ENCODE measurements around the gene GOT2.

Gene GOT2

DNA sequence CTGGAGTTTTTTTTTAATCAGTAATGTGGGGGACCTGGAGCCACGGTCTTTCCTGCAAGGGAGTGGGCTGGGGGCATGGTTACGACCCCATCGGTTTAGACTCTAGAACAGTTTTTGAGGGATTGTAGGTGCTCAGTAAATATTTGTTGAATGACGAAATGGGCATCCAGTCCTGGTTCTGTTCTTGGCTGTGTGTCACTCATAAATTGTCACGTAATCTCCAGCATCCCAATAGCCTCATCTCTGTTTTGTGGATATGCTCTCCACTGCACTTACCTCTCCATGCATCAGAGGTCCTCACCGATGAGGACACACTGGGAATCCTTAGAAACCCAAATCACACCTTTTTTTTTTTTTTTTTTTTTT is 49.0 kb downstream of the GOT2 start:
- Histone ChIP-seq H3K18ac (ENCODE audit: low read length) (no peak overlapping the region), H2BK5ac (ENCODE audit: low read length) (no peak overlapping the region), H4K91ac (ENCODE audit: low read depth, low read length, poor library complexity) (no peak overlapping the region), H3K4ac (ENCODE audit: low read length) (no peak overlapping the region), H3K36me3 (replicated peaks in 1 of 2; ENCODE audit: control insufficient read depth in 2 of 2, insufficient read depth in 2 of 2, low read length in 2 of 2) (peaks cover 0 to 2% of the 10 kb centered on the region in 2 donors), H2AK5ac (ENCODE audit: low read depth, low read length) (no peak overlapping the region), H3K9me3 (replicated peaks in 1 of 2; ENCODE audit: control insufficient read depth in 2 of 2, insufficient read depth in 1 of 2, low read depth in 1 of 2, low read length in 2 of 2) (no peaks in the 10 kb centered on the region), H3K4me2 (ENCODE audit: insufficient read depth, low read length, poor library complexity, severe bottlenecking) (no peak overlapping the region), H4K8ac (ENCODE audit: low read depth, low read length) (no peak overlapping the region), H3K79me1 (ENCODE audit: low read depth, low read length) (peaks cover 2% of the 10 kb centered on the region), H3K27ac (replicated peaks; ENCODE audit: low read length) (no peak overlapping the region), H3K14ac (ENCODE audit: low read length) (no peak overlapping the region), H3K23ac (ENCODE audit: low read depth, low read length, poor library complexity) (no peak overlapping the region), H3K4me1 (ENCODE audit: control insufficient read depth in 2 of 2, insufficient read depth in 1 of 2, low read depth in 1 of 2, low read length in 2 of 2) (peaks cover 6 to 7% of the 10 kb centered on the region in 2 donors), H2BK15ac (ENCODE audit: low read length) (no peak overlapping the region), H2AFZ (ENCODE audit: low read length) (peak overlapping the region; percentile 95), H3K9ac (ENCODE audit: low read depth, low read length, poor library complexity) (no peak overlapping the region), H3K27me3 (ENCODE audit: control insufficient read depth in 3 of 3, insufficient read depth in 3 of 3, low read depth in 1 of 3, low read length in 3 of 3) (peaks cover 0 to 2% (median 0%) of the 10 kb centered on the region in 3 experiments), H3K4me3 (ENCODE audit: low read length in 2 of 2) (peak overlapping the region in 1 of 2 donors; percentile 80), H2BK120ac (ENCODE audit: low read depth, low read length) (no peak overlapping the region), H2BK12ac (ENCODE audit: low read length) (no peak overlapping the region)
- WGBS, 2 donors (ENCODE audit: extremely low coverage in 2 of 2, insufficient read length in 2 of 2, insufficient replicate concordance in 1 of 2) = no CpG with 5 or more reads among the region's 6 CpGs
- DNase-seq (ENCODE audit: low spot score) = no peak

DNA sequence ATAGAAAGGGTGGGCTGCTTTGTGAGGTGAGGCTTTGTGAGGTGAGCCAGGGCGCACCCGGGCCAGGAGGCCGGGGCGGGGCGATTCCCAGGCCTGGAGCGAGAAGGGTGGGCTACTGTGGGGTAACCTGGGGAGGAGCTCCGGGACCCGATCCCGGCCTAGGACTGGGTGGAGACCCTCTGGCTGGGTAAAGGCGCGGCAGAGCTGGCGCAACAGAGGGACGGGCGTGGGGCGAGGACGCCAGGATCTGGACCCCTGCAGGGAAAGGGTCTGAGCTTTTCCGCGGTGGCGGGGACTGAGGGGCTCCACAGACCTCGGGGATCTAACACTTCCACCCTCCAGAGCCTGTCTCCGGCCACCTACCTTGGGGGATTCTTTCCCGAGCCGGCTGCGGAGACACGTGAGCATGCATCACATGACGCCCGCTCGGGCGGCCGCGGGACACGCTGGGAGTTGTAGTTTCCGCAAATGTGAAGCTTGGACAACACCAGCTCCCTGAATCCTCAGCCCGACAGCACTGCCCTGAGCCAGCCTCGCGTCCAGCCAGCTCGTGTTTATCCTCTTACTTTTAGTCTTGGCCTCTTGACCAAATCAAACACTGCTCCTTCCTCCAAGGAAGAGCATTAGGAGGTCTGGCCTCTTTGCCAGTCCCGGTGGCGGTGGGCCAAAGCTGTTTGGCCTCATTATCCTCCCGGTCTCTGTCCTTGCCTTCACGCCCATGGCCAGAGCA is 49.6 kb downstream of the GOT2 start, which contains the start of gene SLC38A7:
Gene SLC38A7 (minus strand): TSS at position 417 of the 730 bp plus-strand sequence. CDS start 4,644 bp downstream, outside the sequence.
- peak within 1 kb of the TSS; percentile 95 for H2AFZ ChIP-seq (ENCODE audit: low read length)
- peaks cover 6 to 7% of the 10 kb centered on the region in 2 donors for H3K4me1 ChIP-seq (ENCODE audit: control insufficient read depth in 2 of 2, insufficient read depth in 1 of 2, low read depth in 1 of 2, low read length in 2 of 2)
- H3K18ac ChIP-seq (ENCODE audit: low read length) = peak within 1 kb of the TSS; percentile 84
- H4K8ac ChIP-seq (ENCODE audit: low read depth, low read length) = no peak within 1 kb of the TSS
- peaks cover 3 to 7% of the 10 kb centered on the region in 2 donors for H3K36me3 ChIP-seq (replicated peaks in 1 of 2; ENCODE audit: control insufficient read depth in 2 of 2, insufficient read depth in 2 of 2, low read length in 2 of 2)
- H2BK5ac ChIP-seq (ENCODE audit: low read length) = no peak within 1 kb of the TSS
- H3K9ac ChIP-seq (ENCODE audit: low read depth, low read length, poor library complexity) = peak within 1 kb of the TSS; percentile 85
- H2AK5ac ChIP-seq (ENCODE audit: low read depth, low read length) = peak within 1 kb of the TSS; percentile 67
- H3K4ac ChIP-seq (ENCODE audit: low read length) = no peak within 1 kb of the TSS
- DNase-seq (ENCODE audit: low spot score) = peak; percentile 75
- H3K79me1 ChIP-seq (ENCODE audit: low read depth, low read length) = peaks cover 2% of the 10 kb centered on the region
- peaks cover 0 to 2% (median 0%) of the 10 kb centered on the region in 3 experiments for H3K27me3 ChIP-seq (ENCODE audit: control insufficient read depth in 3 of 3, insufficient read depth in 3 of 3, low read depth in 1 of 3, low read length in 3 of 3)
- peak within 1 kb of the TSS; percentile 90 for H3K4me2 ChIP-seq (ENCODE audit: insufficient read depth, low read length, poor library complexity, severe bottlenecking)
- no peak within 1 kb of the TSS for H4K91ac ChIP-seq (ENCODE audit: low read depth, low read length, poor library complexity)
- peak within 1 kb of the TSS; percentile 69 for H2BK120ac ChIP-seq (ENCODE audit: low read depth, low read length)
- H3K4me3 ChIP-seq (ENCODE audit: low read length in 2 of 2) = peak within 1 kb of the TSS; percentile 80 to 96
- no peak within 1 kb of the TSS for H3K14ac ChIP-seq (ENCODE audit: low read length)
- H3K9me3 ChIP-seq (replicated peaks in 1 of 2; ENCODE audit: control insufficient read depth in 2 of 2, insufficient read depth in 1 of 2, low read depth in 1 of 2, low read length in 2 of 2) = no peaks in the 10 kb centered on the region
- H2BK15ac ChIP-seq (ENCODE audit: low read length) = no peak within 1 kb of the TSS
- H3K27ac ChIP-seq (replicated peaks; ENCODE audit: low read length) = no peak within 1 kb of the TSS
- H2BK12ac ChIP-seq (ENCODE audit: low read length) = no peak within 1 kb of the TSS
- WGBS, 2 donors (ENCODE audit: extremely low coverage in 2 of 2, insufficient read length in 2 of 2, insufficient replicate concordance in 1 of 2) = no CpG with 5 or more reads among the region's 41 CpGs
- H3K23ac ChIP-seq (ENCODE audit: low read depth, low read length, poor library complexity) = peak within 1 kb of the TSS; percentile 75

DNA sequence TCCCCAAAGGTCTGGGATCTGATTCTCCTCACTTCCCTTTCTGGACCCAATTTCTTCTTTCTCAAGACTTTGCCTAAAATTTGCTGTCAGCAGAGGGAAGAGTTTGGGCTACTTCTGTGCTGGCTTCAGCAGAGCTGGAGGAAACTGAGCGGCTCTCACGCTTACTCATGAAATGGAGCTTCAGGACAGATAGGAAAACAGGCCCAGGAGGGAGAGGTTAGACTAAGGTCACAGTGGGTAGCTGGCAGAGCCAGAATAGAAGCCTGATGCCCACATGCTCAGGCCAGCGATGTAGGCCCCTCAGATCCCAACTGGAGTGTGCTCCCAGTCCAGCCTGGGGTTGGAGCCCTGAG is 50.1 kb downstream of the GOT2 start:
- Histone ChIP-seq H3K79me1 (ENCODE audit: low read depth, low read length) (peaks cover 2% of the 10 kb centered on the region), H2BK15ac (ENCODE audit: low read length) (no peak overlapping the region), H3K4me1 (ENCODE audit: control insufficient read depth in 2 of 2, insufficient read depth in 1 of 2, low read depth in 1 of 2, low read length in 2 of 2) (peaks cover 6 to 7% of the 10 kb centered on the region in 2 donors), H4K91ac (ENCODE audit: low read depth, low read length, poor library complexity) (no peak overlapping the region), H3K27me3 (ENCODE audit: control insufficient read depth in 3 of 3, insufficient read depth in 3 of 3, low read depth in 1 of 3, low read length in 3 of 3) (no peaks in the 10 kb centered on the region), H3K4me3 (ENCODE audit: low read length in 2 of 2) (peak overlapping the region; percentile 80 to 96), H4K8ac (ENCODE audit: low read depth, low read length) (no peak overlapping the region), H3K23ac (ENCODE audit: low read depth, low read length, poor library complexity) (peak overlapping the region; percentile 75), H3K14ac (ENCODE audit: low read length) (no peak overlapping the region), H3K36me3 (replicated peaks in 1 of 2; ENCODE audit: control insufficient read depth in 2 of 2, insufficient read depth in 2 of 2, low read length in 2 of 2) (peaks cover 3 to 11% of the 10 kb centered on the region in 2 donors), H2BK120ac (ENCODE audit: low read depth, low read length) (peak overlapping the region; percentile 69), H2AFZ (ENCODE audit: low read length) (peak overlapping the region; percentile 95), H2AK5ac (ENCODE audit: low read depth, low read length) (peak overlapping the region; percentile 67), H3K27ac (replicated peaks; ENCODE audit: low read length) (no peak overlapping the region), H2BK5ac (ENCODE audit: low read length) (no peak overlapping the region), H3K18ac (ENCODE audit: low read length) (peak overlapping the region; percentile 84), H3K4me2 (ENCODE audit: insufficient read depth, low read length, poor library complexity, severe bottlenecking) (peak overlapping the region; percentile 90), H3K4ac (ENCODE audit: low read length) (no peak overlapping the region), H3K9me3 (replicated peaks in 1 of 2; ENCODE audit: control insufficient read depth in 2 of 2, insufficient read depth in 1 of 2, low read depth in 1 of 2, low read length in 2 of 2) (no peaks in the 10 kb centered on the region), H3K9ac (ENCODE audit: low read depth, low read length, poor library complexity) (peak overlapping the region; percentile 85), H2BK12ac (ENCODE audit: low read length) (no peak overlapping the region)
- DNase-seq (ENCODE audit: low spot score) = no peak
- no CpG with 5 or more reads among the region's 3 CpGs for WGBS, 2 donors (ENCODE audit: extremely low coverage in 2 of 2, insufficient read length in 2 of 2, insufficient replicate concordance in 1 of 2)

DNA sequence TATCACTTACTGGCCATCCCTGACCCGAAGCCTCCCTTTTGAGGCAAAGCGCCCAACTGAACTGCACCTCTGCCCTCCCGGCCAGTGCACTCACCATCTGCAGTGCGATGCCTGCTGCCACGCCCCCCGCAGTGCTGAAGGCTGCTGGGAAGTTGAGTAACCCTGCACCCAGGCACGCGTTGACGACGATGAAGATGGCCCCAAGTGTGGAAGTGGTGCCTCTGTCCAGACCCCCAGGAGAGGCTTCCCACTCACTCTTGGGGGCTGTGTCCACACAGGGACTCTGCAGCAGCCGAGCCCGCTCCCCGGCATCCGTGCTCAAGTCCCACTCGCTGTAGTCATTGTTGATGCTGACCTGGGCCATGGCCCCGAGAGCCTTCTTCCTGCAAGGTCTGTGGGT is 54.4 kb downstream of the GOT2 start:
- no peak overlapping the region for H3K4me2 ChIP-seq (ENCODE audit: insufficient read depth, low read length, poor library complexity, severe bottlenecking)
- H3K36me3 ChIP-seq (replicated peaks in 1 of 2; ENCODE audit: control insufficient read depth in 2 of 2, insufficient read depth in 2 of 2, low read length in 2 of 2) = peaks cover 14 to 34% of the 10 kb centered on the region in 2 donors
- no peak overlapping the region for H3K9ac ChIP-seq (ENCODE audit: low read depth, low read length, poor library complexity)
- H3K79me1 ChIP-seq (ENCODE audit: low read depth, low read length) = peaks cover 2% of the 10 kb centered on the region
- no peak overlapping the region for H4K91ac ChIP-seq (ENCODE audit: low read depth, low read length, poor library complexity)
- H3K18ac ChIP-seq (ENCODE audit: low read length) = no peak overlapping the region
- no peak overlapping the region for H2AFZ ChIP-seq (ENCODE audit: low read length)
- no peak overlapping the region for H2BK15ac ChIP-seq (ENCODE audit: low read length)
- H3K27ac ChIP-seq (replicated peaks; ENCODE audit: low read length) = no peak overlapping the region
- DNase-seq (ENCODE audit: low spot score) = no peak
- peak overlapping the region; percentile 62 for H3K23ac ChIP-seq (ENCODE audit: low read depth, low read length, poor library complexity)
- no peak overlapping the region for H3K4ac ChIP-seq (ENCODE audit: low read length)
- no peak overlapping the region for H3K14ac ChIP-seq (ENCODE audit: low read length)
- no peak overlapping the region for H2BK5ac ChIP-seq (ENCODE audit: low read length)
- H4K8ac ChIP-seq (ENCODE audit: low read depth, low read length) = no peak overlapping the region
- H2BK12ac ChIP-seq (ENCODE audit: low read length) = no peak overlapping the region
- no peaks in the 10 kb centered on the region for H3K9me3 ChIP-seq (replicated peaks in 1 of 2; ENCODE audit: control insufficient read depth in 2 of 2, insufficient read depth in 1 of 2, low read depth in 1 of 2, low read length in 2 of 2)
- H2BK120ac ChIP-seq (ENCODE audit: low read depth, low read length) = no peak overlapping the region
- no CpG with 5 or more reads among the region's 16 CpGs for WGBS, 2 donors (ENCODE audit: extremely low coverage in 2 of 2, insufficient read length in 2 of 2, insufficient replicate concordance in 1 of 2)
- peak overlapping the region in 1 of 2 donors; percentile 43 for H3K4me3 ChIP-seq (ENCODE audit: low read length in 2 of 2)
- no peaks in the 10 kb centered on the region for H3K27me3 ChIP-seq (ENCODE audit: control insufficient read depth in 3 of 3, insufficient read depth in 3 of 3, low read depth in 1 of 3, low read length in 3 of 3)
- no peak overlapping the region for H2AK5ac ChIP-seq (ENCODE audit: low read depth, low read length)
- H3K4me1 ChIP-seq (ENCODE audit: control insufficient read depth in 2 of 2, insufficient read depth in 1 of 2, low read depth in 1 of 2, low read length in 2 of 2) = peaks cover 6 to 7% of the 10 kb centered on the region in 2 donors

All from neuronal stem cell (in vitro differentiated cells).